GM21390 (cell line): ENCODE data around the gene KCTD10.
A peak's percentile ranks its signal among the peaks of the same experiment; 100 is the strongest.

Experiments used
- ATAC-seq: cut with Tn5 transposase; IDR thresholded peaks from one replicate; pipeline ENCODE4 v1.9.1; 2021; ENCODE audit not compliant: unreplicated experiment

Gene KCTD10

DNA sequence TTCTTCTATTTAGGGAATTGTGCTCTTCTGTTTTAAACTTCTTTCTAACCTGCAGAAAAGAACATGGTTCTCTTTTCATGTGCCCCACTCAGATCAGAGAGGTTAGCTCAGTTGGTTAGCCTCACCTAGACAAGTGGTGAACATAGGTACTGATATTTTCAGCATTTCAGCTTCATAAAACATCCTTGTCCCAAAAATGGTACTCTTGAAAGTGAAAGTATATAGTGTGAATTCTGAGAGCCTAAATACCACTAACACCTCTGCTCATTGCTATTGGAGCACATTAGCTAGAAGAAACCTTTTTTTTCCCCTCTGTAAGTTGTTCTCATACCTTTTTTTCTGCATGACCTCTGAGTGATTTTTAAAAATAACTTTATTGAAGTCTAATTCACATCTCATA, 17.9 kb upstream of the KCTD10 start:
- ATAC-seq = no peak

GRCh38 chr12:109494348-109494881, 17.3 kb upstream of the KCTD10 start:
- ATAC-seq = no peak

GRCh38 chr12:109493938-109494337, 16.8 kb upstream of the KCTD10 start:
- no peak for ATAC-seq

DNA sequence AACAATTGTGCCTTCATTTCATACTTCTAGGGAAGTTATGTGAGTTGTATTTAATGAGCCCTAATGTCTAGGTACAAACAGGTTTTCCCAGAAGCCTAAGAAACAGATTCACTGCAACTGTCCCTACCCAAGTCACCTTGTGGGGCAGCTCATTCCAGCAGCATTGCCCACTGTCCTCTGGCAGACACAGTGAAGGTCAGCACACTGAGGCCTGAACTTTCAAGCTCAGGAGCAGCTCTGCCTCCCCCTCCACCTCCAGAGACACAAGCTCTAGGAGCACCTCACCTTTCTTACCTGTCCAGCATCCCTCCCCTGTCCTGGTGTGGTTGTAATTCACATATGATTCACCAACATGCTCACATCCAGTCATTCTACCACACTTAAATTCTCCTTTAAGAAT, 16.0 kb upstream of the KCTD10 start:
- ATAC-seq = no peak

GRCh38 chr12:109492371-109492770, 15.3 kb upstream of the KCTD10 start:
- no peak for ATAC-seq

GRCh38 chr12:109491671-109492070, 14.6 kb upstream of the KCTD10 start:
- no peak for ATAC-seq

DNA sequence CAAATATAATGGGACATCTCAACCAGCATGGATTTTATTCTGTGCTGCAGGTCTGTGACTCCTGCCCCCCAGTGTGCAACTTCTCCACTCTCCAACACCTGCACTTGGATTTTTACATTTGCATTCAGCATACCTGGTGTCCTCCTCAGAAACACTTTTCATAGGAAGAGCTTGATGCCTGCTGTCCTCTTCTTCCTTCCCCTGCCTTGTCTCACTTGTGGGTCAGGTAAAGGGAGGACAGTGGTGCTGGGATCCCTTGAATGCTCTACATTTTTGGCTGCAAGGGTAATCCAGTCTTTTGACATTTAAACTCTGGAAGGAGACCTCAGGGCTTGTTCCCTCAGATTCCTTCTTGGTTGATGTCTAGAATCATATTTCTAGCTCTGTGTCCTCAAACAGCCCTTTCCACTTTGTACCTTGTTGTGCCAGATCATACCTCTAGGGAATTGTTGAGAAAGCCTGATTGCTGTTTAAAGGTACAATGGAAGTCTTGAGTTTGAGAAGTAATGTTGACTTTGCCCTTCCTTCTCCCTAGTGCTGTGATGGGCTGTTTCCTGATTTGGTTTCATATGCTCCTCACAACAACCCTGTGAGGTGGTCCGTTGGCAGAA, 13.0 kb upstream of the KCTD10 start:
- no peak for ATAC-seq

DNA sequence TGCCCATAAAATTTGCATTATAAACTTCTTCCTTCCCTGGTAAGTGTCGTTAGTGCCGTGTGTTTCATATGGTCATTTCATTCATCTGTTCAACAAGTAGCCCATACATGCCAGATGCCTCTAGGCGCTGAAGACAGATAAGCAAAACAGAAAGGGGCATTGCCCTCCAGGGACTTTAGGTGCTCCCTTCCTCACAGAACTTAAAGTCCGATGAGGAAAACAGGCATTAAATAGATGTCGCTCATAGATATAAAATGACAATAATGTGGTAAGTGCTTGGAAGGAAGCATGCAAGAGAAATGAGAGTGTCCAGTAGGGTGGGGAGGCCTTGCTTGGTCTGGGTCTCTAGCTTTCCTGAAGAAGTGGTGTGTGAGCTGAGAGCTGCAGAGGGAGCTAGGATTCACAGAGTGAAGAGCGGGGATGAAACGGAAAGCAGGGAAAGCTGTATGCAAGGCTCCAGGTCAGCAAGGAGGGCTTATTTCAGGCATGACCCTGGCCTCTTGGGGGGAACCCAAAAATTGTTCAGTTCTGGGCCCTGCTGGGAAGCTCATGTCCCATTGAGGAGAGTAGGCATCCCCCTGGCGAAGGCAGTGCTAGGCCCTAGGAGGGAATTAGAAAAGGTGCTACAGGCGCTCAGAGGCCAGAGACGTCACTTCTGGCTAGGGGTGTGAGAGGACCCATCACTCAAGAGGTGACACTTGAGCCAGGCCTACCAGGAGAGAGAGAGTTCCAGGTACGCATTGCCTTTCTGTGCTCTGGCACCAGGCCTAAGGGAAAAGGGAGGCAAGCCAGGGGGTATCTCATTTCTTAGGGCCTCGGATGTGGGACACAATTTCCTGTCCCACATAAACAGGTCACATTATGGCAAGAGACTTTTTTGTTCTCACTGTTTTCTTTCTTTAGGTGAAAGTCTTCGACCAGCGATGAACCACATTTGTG, 12.2 kb upstream of the KCTD10 start:
- ATAC-seq = no peak

DNA sequence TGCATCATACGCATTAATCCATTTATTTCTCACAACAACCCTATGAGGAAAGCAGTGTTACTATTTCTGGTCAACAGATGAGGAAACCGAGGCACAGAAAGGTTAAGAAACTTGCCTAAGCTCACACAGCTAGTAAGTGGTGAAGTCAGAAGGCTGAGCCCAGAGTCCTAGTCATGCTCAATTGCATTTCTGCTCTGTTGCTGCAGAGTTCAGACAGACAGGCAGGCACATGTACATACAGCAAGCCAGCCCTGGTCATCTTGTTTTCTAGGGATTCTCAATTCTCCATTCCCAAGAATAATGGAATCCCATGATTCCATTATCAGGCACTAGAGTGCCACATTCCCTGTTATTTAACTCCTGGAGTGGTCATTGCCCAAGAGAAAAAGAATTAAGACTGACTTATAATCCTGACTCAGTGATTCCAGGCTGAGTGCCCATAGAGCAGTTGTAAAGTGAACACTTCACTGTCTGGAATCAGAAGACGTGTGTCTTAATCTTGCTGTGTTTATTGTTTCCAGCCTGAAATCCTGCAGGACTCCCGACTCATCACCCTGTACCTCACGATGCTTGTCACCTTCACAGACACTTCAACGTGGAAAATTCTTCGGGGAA, 11.1 kb upstream of the KCTD10 start:
- ATAC-seq = no peak

DNA sequence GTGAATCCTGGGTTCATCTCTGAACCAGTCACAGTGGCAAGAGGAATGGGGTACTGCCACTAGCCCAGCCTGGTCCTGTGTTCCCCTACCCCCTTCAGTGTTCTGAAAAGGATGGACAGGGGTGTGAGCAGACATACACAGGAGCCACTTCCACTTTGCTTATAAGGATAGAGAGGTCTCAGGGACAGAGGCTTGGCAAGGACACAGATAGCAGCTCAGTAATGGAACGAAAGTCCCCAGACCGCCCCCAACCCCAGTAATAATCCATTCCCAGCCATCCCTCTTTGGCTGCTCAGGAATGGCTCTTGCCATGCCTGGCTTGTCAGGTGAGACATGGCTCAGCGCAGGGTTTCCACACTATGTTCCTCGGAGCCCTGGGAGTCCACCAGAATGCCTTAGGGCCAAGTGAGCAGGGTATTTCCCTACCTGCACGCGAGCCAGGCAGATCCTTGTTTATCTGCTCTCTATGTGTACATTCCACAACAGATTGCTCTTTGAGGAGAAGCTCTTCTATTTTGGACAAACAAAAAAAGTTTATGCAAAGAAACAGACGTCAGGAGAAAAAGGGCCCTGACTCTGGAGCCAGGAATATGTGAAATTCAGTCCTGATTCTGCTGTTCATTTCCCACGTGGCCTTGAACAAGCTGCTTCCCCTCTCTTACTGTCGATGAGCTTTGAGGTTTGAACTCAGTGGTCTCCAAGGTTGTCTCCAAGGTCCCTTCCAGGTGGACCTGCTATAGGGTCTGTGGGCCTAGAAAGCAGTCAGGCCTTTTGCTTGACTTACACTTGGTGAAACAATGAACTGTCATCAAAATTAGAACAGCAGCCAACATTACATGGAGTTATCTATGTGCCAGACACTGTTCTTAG, 10.3 kb upstream of the KCTD10 start:
- no peak for ATAC-seq

DNA sequence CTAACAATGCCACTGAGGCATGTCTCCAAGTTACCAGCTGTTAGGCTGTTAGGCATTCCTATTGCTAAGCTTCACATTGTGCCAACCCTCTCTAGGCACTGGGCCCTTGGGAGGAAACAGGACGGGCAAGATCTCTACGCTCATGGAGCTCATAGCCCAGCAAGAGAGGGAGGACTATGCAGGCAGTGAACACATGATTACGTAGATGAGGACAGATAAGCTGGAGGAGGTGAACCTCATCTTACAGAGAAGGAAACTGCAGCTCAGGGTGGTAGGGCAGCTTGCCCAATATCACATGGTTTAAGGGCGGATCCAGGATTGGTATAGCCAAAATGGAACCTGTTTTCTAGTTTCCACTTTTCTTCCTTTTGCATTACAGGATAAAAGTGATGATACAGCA, 8.1 kb upstream of the KCTD10 start:
- no peak for ATAC-seq

GRCh38 chr12:109483346-109483745, 6.2 kb upstream of the KCTD10 start:
- ATAC-seq = no peak

DNA sequence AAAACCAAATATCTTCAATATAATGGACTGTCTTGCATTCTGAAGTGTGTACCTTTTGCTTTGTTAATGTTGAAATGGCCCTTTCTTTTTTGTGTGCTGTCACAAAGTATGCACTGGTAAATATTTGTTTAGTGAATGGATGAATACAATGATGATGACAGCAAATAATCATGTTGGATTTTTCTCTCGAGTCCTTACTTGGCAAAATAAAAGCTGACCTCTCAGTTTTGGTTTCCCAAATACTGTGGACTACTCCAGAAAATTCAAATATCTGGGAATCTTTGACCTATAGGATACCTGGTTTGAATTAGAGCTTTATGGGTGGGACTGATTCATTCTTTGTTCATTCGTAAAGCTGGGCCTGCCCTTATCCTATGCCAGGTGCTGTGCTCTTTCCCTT, 5.8 kb upstream of the KCTD10 start:
- ATAC-seq = no peak

DNA sequence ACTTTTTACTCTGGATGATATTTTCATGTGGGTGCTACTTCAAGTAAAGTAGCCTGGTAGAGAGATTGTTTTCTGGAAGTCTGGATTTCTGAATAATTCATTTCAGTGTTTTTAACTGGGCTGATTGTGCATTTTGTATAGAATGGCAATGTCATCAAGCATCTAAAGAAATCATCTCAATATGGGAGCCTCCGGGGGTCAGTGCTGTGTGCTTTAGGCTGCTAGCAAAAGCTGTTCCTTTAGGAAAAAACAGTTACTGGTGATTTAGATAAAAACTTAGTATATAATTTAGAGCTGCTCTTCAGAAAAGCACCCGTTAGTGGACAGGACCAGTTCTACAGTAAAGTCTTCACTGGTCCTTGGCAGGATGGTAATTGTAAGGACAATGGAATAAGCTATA, 5.4 kb upstream of the KCTD10 start:
- ATAC-seq = no peak

- ATAC-seq = no peak
Observed at GRCh38 chr12:109481863-109482262, 4.8 kb upstream of the KCTD10 start.

GRCh38 chr12:109480356-109480755, 3.3 kb upstream of the KCTD10 start:
- ATAC-seq = no peak

- no peak for ATAC-seq
Observed at GRCh38 chr12:109479761-109480160, 2.7 kb upstream of the KCTD10 start.

GRCh38 chr12:109477963-109478315, 839 bp upstream of the KCTD10 start:
- ATAC-seq = peak; percentile 8

- peak; percentile 4 for ATAC-seq
Observed at GRCh38 chr12:109476807-109477184, 304 bp downstream of the KCTD10 start.

DNA sequence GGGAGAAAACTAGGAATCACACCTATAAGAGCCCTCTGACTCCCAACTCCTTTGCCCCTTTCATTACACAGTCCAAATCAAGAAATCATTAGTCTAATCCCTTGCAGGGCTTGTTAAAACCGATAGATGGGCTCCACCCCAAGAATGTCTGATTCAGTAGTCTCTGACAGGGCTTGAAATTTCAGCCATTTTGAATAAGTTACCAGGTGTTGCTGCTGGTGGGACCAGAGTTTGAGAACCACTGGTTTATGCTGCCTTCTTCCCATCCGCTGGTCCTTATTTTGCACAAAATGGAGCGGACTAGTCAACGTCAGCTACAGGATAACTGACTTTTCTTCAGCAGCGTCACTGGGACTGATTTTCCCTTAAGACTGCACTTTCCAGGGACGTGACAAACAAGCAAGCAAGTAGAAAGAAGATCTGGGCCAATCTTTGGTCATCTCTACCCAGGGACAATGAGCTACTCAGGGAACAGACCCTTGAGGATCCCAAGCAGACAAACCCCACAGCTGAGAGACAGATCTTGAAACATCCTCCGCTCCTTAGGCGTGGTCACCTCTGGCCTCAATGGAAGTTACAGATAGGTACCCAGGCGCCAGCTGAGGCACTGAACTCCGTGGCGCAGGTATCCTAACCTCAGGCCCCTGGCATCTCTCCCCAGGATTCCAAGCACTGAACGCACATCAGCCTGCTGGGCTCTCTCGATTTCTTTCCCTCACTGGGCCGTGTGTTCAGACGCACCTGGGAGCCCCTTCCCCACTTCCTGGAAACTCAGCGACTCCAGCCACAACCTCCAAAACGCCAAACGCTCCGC, 900 bp downstream of the KCTD10 start:
- ATAC-seq = no peak
